Osteoblast (primary cell): Measurements from ENCODE around the gene PCDHGA8. TPM values are rescaled to one million over a fixed set of nuclear protein-coding genes. Genes with fewer than 3 reads are reported as not detected.
A peak's percentile ranks its signal among the peaks of the same experiment; 100 is the strongest.

Experiments
- DNase-seq: peaks from one replicate; pipeline ENCODE4 v3.0.0; 2011; ENCODE audit warnings: low spot score, mixed read lengths; ENCODE audit not compliant: insufficient read length; ENCODE audit errors: missing footprints
- H2AFZ ChIP-seq: 2 replicates; pipeline ENCODE4 v1.6.0; 2011; ENCODE audit warnings: mild to moderate bottlenecking, low read length
- H3K27ac ChIP-seq: 2 replicates; pipeline ENCODE4 v1.5.1; 2011; ENCODE audit warnings: mild to moderate bottlenecking, low read depth, low read length, moderate library complexity
- H3K27me3 ChIP-seq: 2 replicates; pipeline ENCODE4 v1.6.0; 2012; ENCODE audit warnings: mild to moderate bottlenecking, control low read depth, inconsistent platforms, low read length, moderate library complexity; ENCODE audit not compliant: insufficient read depth
- H3K36me3 ChIP-seq: 2 replicates; pipeline ENCODE4 v1.5.1; 2011; ENCODE audit warnings: mild to moderate bottlenecking, low read length, control low read depth, moderate library complexity; ENCODE audit not compliant: insufficient read depth
- H3K4me1 ChIP-seq: 2 replicates; pipeline ENCODE4 v1.5.1; 2011; ENCODE audit warnings: mild to moderate bottlenecking, low read length, control low read depth, moderate library complexity; ENCODE audit not compliant: insufficient read depth
- H3K4me2 ChIP-seq: 2 replicates; pipeline ENCODE4 v1.6.0; 2011; ENCODE audit warnings: mild to moderate bottlenecking, low read length; ENCODE audit not compliant: insufficient read depth
- H3K4me3 ChIP-seq: fragments of 200-600 bp; sonication (generic); 3 replicates; pipeline ENCODE4 v1.5.1; 2012; ENCODE audit warnings: mild to moderate bottlenecking, low read length, inconsistent platforms; ENCODE audit not compliant: insufficient read depth
- H3K79me2 ChIP-seq: 2 replicates; pipeline ENCODE4 v1.6.0; 2012; ENCODE audit warnings: mild to moderate bottlenecking, low read length, control low read depth, inconsistent platforms; ENCODE audit not compliant: insufficient read depth
- H3K9me3 ChIP-seq: 2 replicates; pipeline ENCODE4 v1.5.1; 2011; ENCODE audit warnings: low read depth, low read length, control low read depth
- H4K20me1 ChIP-seq: 2 replicates; pipeline ENCODE4 v1.6.0; 2012; ENCODE audit warnings: mild to moderate bottlenecking, low read length, control low read depth; ENCODE audit not compliant: insufficient read depth
- CTCF ChIP-seq: IDR thresholded peaks from 2 replicates; pipeline ENCODE4 v1.5.1; 2011; ENCODE audit warnings: mild to moderate bottlenecking, low read depth, low read length, moderate library complexity; ENCODE audit errors: extremely low read depth
- total RNA-seq: library from RNA; depleted of rRNA; stranded (reverse); fragments of >200 nt; gene quantifications from 2 replicates; pipeline ENCODE4 v1.2.3, GENCODE V29; 2012

PCDHGA8 gene
- total RNA-seq, 1 donor: 3.6 TPM

GRCh38 chr5:141398608-141399007, 6.2 kb downstream of the PCDHGA8 start:
- H2AFZ ChIP-seq: no peak overlapping the region
- no peak for DNase-seq
- no peak for TF ChIP-seq CTCF
- no peak overlapping the region for H3K27ac ChIP-seq
- H3K36me3 ChIP-seq: peaks cover 4% of the 10 kb centered on the region
- H4K20me1 ChIP-seq: no peaks in the 10 kb centered on the region
- peaks cover 21% of the 10 kb centered on the region for H3K9me3 ChIP-seq
- peak overlapping the region; percentile 51 for H3K4me3 ChIP-seq
- H3K79me2 ChIP-seq: no peaks in the 10 kb centered on the region
- no peak overlapping the region for H3K4me2 ChIP-seq
- no peaks in the 10 kb centered on the region for H3K27me3 ChIP-seq
- no peaks in the 10 kb centered on the region for H3K4me1 ChIP-seq

- DNase-seq: no peak
- Histone ChIP-seq H3K36me3 (peaks cover 4% of the 10 kb centered on the region), H3K4me2 (no peak overlapping the region), H3K27ac (no peak overlapping the region), H3K4me3 (peak overlapping the region; percentile 50), H3K4me1 (no peaks in the 10 kb centered on the region), H2AFZ (no peak overlapping the region), H3K79me2 (no peaks in the 10 kb centered on the region), H3K9me3 (peaks cover 18% of the 10 kb centered on the region), H3K27me3 (no peaks in the 10 kb centered on the region), H4K20me1 (no peaks in the 10 kb centered on the region)
- TF ChIP-seq CTCF: no peak
These were observed 7.3 kb downstream of the PCDHGA8 start for GRCh38 chr5:141399555-141400258.

GRCh38 chr5:141402553-141403243, 10.3 kb downstream of the PCDHGA8 start, which contains the start of gene PCDHGA9:
PCDHGA9 (plus strand) TSS chr5:141402778; CDS start chr5:141402953, 175 bp downstream.
- Histone ChIP-seq H4K20me1 (peaks cover 3% of the 10 kb centered on the region), H2AFZ (peak within 1 kb of the TSS; percentile 46), H3K36me3 (peaks cover 4% of the 10 kb centered on the region), H3K4me3 (peak within 1 kb of the TSS; percentile 58), H3K4me2 (peak within 1 kb of the TSS; percentile 61), H3K27ac (no peak within 1 kb of the TSS), H3K79me2 (no peaks in the 10 kb centered on the region), H3K27me3 (no peaks in the 10 kb centered on the region), H3K9me3 (peaks cover 18% of the 10 kb centered on the region), H3K4me1 (no peaks in the 10 kb centered on the region)
- DNase-seq: no peak
- TF ChIP-seq CTCF: peak; percentile 40

- H3K36me3 ChIP-seq: peaks cover 4% of the 10 kb centered on the region
- DNase-seq: no peak
- H3K79me2 ChIP-seq: no peaks in the 10 kb centered on the region
- peak overlapping the region; percentile 58 for H3K4me3 ChIP-seq
- no peak for TF ChIP-seq CTCF
- H3K27me3 ChIP-seq: no peaks in the 10 kb centered on the region
- H2AFZ ChIP-seq: no peak overlapping the region
- H3K4me1 ChIP-seq: no peaks in the 10 kb centered on the region
- H3K27ac ChIP-seq: no peak overlapping the region
- H3K9me3 ChIP-seq: peaks cover 18% of the 10 kb centered on the region
- H3K4me2 ChIP-seq: peak overlapping the region; percentile 61
- H4K20me1 ChIP-seq: peaks cover 3% of the 10 kb centered on the region
These were observed 11.0 kb downstream of the PCDHGA8 start for GRCh38 chr5:141403387-141403786.
